Measurements from ENCODE around the gene BCAN. TPM values are rescaled to one million over a fixed set of nuclear protein-coding genes. Genes with fewer than 3 reads are reported as not detected.
A peak's percentile ranks its signal among the peaks of the same experiment; 100 is the strongest.

Gene BCAN
- total and polyA plus RNA-seq, 2 of the 8 experiments (the other 6 are each of a cell fraction or from before 2014, with no cell fraction given): 4.5 to 24.0 TPM

GRCh38 chr1:156659988-156660751, 18.3 kb downstream of the BCAN start:
- POLR2A ChIA-PET (ENCODE audit: partially characterized antibody): interaction anchor here (0.6 to 12.0 kb wide), 14 partner anchors 8 to 229 kb away, joined by 3 to 419 read pairs (median 4); partner anchors contain the start of genes CRABP2, HDGF, ISG20L2 and METTL25B
- Histone ChIP-seq H3K56ac (replicated peaks; ENCODE audit: insufficient read length, low read depth, low read length) (peak overlapping the region; percentile 3), H2AFZ (ENCODE audit: low read length) (no peak overlapping the region; the same call in 1 of the 2 replicates), H3K36me3 (ENCODE audit: control insufficient read depth in 2 of 4, insufficient read depth in 4 of 4, low read length in 3 of 4) (no peaks in the 10 kb centered on the region), H2BK120ac (replicated peaks; ENCODE audit: low read depth, low read length) (peak overlapping the region; percentile 99), H3K4me3 (ENCODE audit: extremely low read depth in 1 of 4, insufficient read depth in 2 of 4, low read depth in 3 of 4, low read length in 4 of 4) (no peak overlapping the region), H3K23me2 (ENCODE audit: low read depth, low read length) (peaks cover 11% of the 10 kb centered on the region), H4K20me1 (replicated peaks in 1 of 2; ENCODE audit: control insufficient read depth in 1 of 2, insufficient read depth in 2 of 2, low read length in 2 of 2) (no peaks in the 10 kb centered on the region), H3K4me1 (replicated peaks in 1 of 4; ENCODE audit: control insufficient read depth in 3 of 4, insufficient read depth in 4 of 4, low read length in 3 of 4) (peaks cover 19 to 49% (median 43%) of the 10 kb centered on the region in 4 experiments), H3K79me2 (ENCODE audit: control insufficient read depth in 1 of 2, insufficient read depth in 2 of 2, low read length in 2 of 2) (no peaks in the 10 kb centered on the region), H3K27me3 (replicated peaks in 1 of 4; ENCODE audit: control insufficient read depth in 3 of 4, extremely low read depth in 1 of 4, insufficient read depth in 3 of 4, low read length in 3 of 4) (peaks cover 2 to 44% (median 33%) of the 10 kb centered on the region in 4 experiments), H4K5ac (ENCODE audit: insufficient read length, low read depth, low read length) (peak overlapping the region; percentile 71), H4K8ac (ENCODE audit: extremely low read depth, insufficient read depth, low read length) (peak overlapping the region; percentile 93), H2BK12ac (ENCODE audit: low read depth, low read length) (peak overlapping the region; percentile 100), H2AK5ac (ENCODE audit: low read depth, low read length) (peak overlapping the region; percentile 100), H2BK15ac (ENCODE audit: low read length) (peak overlapping the region; percentile 99), H3K27ac (ENCODE audit: low read depth, low read length) (peak overlapping the region; percentile 54; the same call in 1 of the 2 replicates), H3K18ac (ENCODE audit: extremely low read depth, low read length) (peak overlapping the region; percentile 97), H3K4me2 (ENCODE audit: insufficient read depth in 1 of 2, low read depth in 2 of 2, low read length in 2 of 2) (peak overlapping the region; percentile 5 to 40; a peak in 3 of 4 replicates), H3K79me1 (ENCODE audit: low read depth, low read length) (no peaks in the 10 kb centered on the region), H3K4ac (replicated peaks; ENCODE audit: insufficient read length, low read depth, low read length) (peak overlapping the region; percentile 98), H2BK5ac (ENCODE audit: low read depth, low read length) (peak overlapping the region; percentile 98), H3K23ac (ENCODE audit: insufficient read length) (no peak overlapping the region), H3K14ac (ENCODE audit: insufficient read length) (no peak overlapping the region), H3K9me3 (ENCODE audit: insufficient read depth in 2 of 2, low read depth in 1 of 2, low read length in 1 of 2) (no peaks in the 10 kb centered on the region), H3K9ac (replicated peaks in 1 of 4; ENCODE audit: extremely low read depth in 1 of 4, low read depth in 3 of 4, low read length in 3 of 4) (peak overlapping the region in 2 of 4 experiments; percentile 35 to 59; a peak in 3 of 7 replicates), H4K91ac (replicated peaks; ENCODE audit: insufficient read length, low read length) (peak overlapping the region; percentile 100), H2BK20ac (ENCODE audit: low read length) (peak overlapping the region; percentile 63)
- FAIRE-seq (no peak), DNase-seq (ENCODE audit: low read depth in 1 of 2, low spot score in 2 of 2) (peak; percentile 96 to 100)
- 16% methylated on average over 29 of the region's 38 CpGs; no CpG with 5 or more reads in 1 of the 2 experiments for WGBS, 2 experiments (ENCODE audit: extremely low coverage in 1 of 2, insufficient coverage in 1 of 2, insufficient read length in 1 of 2, insufficient replicate concordance in 2 of 2, low coverage in 1 of 2, low lambda C conversion rate in 2 of 2, missing lambda C conversion rate in 1 of 2)
- CTCF ChIA-PET (ENCODE audit: partially characterized antibody): interaction anchor here (0.7 to 66.0 kb wide), 22 partner anchors 8 to 260 kb away, joined by 3 to 4284 read pairs (median 4); partner anchors contain the start of genes BCAN, CRABP2, HAPLN2 and ISG20L2
- peak; percentile 40; the same call in 1 of the 2 replicates for TF ChIP-seq EGR1 (IDR thresholded peaks at IDR 0.05; ENCODE audit: borderline replicate concordance, low read depth, low read length)
- TF ChIP-seq PHF8 (conservative IDR thresholded peaks at IDR 0.05; ENCODE audit: low read depth, low read length): no peak
- TF ChIP-seq HDAC2 (IDR thresholded peaks at IDR 0.05; ENCODE audit: borderline replicate concordance in 1 of 2, low read depth in 2 of 2, low read length in 2 of 2): no peak
- no peak for TF ChIP-seq TBP (IDR thresholded peaks at IDR 0.05; ENCODE audit: low read depth, low read length)

All from H1 (cell line).